Activated CD4-positive, CD25-positive, alpha-beta regulatory T cell (primary cell): ENCODE measurements around the gene RAB5IF.
"Not testable (repeated sequence)": the region's sequence is repeated elsewhere in the genome, so short reads cannot be mapped to it uniquely, and the experiment has no call there.

Source experiments
- DNase-seq, 4 experiments: peaks; one replicate each; lab custom pipeline; 2025; lab: John Stamatoyannopoulos, UW

RAB5IF gene

DNA sequence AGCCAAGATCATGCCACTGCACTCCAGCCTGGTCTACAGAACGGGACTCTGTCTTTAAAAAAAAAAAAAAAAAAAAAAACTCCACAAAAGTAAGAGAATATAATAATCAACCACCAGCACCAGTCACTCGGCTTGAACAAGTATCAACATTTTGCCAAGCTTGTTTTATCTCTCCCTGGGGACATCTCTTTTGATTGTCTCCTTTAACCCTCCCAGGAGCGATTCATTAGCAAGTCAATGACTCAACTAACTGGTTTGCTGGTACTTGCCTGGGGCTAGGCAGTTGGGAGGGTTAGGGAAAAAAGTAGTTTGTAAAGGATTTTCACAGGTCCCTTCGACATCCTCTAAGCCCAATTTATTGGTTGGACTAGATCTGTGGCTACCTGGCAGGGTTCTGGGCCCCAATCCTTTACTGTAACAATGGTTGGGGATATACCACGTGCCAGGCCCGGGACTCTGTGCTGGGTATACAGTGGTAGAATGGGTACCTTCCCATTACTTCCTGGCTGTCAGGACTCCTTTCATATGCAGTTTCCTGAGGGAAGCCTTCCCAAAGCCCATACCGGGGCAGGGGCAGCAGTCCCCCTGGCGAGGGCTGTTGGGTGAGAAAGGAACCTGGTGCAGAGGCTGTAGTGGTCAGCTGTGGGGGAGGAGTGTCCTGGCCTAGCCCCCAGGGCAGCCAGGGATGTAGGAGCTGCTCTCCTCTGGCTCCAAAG is 20.0 kb upstream of the RAB5IF start:
- no peak for DNase-seq

DNA sequence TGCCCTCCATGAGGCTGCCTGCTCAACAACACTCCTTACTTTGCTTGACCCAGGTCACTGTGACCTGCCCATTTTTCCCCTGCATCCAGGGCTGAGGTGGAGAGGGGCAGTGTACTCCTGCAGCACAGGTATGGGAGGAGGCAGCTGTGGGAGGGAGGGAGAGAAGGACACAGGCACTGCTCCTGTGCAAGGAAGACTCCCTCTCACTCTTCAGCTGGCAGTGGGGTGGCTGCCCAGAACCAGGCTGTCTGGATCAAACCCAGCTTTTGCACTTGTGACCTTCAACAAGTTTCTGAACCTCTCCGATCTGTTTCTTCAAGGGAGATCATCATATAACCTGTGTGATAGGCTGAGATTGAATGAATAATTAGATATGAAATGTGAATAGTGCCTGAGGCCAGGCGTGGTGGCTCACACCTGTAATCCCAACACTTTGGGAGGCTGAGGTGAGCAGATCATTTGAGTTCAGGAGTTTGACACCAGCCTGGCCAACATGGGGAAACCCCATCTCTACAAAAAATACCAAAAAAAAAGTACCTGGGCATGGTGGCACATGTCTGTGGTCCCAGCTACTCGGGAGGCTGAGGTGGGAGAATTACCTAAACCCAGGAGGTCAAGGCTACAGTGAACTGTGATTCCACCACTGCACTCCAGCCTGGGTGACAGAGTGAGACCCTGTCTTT is 18.1 kb upstream of the RAB5IF start:
- no peak for DNase-seq

DNA sequence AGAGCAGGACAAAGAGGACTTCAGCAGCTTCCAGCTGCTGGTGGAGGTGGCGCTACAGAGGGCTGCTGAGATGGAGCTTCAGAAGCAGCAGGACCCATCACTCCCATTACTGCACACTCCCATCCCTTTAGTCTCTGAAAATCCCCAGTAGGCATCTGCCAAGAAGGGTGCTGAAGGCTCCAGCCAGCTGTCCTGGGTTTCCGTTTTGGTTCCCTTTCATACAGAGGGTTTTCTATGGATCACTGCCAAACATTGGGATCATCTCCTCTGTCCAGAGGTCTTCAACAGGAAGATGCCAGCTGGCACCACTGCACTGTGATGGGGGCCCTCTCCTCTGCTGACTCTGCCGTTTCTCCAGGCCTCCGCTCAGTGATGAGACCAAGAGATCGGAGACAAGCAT is 14.3 kb upstream of the RAB5IF start:
- no peak for DNase-seq

GRCh38 chr20:36591854-36592641 is 13.5 kb upstream of the RAB5IF start:
- DNase-seq, result peak in 3 of 4 experiments; percentile 15 to 36 (median 30)

DNA sequence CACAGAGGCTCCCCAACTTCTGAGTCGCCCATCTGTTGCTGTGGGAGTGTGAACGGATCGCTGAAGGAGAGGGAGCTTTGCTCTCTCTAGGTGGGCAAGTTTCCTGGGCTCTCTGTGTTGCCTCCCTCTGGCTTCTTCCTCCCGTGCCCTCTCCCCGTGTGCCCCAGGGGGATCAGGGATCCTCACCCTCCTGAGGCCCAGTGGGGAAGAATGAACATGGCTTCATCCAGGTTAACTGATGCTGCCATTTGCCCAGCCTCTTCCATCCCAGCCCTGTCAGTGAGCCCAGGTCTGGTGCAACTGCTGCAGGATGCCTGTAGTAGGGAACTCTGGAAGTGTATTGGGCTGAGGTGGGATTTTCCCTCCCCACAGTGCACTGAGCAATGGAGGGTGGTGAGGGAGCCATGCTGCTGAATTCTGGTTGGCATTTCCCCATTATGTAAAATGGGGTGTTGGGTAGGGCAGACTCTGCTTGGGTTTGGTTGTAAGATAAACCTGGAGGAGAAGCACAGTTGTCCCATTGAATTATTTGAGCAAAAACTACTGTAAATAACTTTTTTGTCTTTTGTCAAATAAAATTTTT is 12.1 kb upstream of the RAB5IF start:
- no peak for DNase-seq

DNA sequence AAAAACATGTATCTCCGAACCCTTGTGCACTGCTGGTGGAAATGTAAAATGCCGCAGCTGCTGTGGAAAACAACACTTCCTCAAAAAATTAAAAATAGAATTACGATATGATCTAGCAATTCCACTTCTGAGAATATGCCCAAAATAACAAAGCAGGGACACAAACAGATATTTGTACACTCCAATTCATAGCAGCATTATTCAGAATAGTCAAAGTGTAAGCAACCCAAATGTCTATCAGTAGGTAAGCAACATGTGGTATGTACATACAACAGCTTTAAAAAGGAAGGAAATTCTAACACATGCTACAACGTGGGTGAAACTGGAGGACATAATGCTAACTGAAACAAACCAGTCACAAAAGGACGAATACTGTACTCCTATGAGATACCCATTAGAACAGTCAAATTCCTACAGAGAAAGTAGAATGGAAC is 5.7 kb upstream of the RAB5IF start:
- DNase-seq, result no peak

DNA sequence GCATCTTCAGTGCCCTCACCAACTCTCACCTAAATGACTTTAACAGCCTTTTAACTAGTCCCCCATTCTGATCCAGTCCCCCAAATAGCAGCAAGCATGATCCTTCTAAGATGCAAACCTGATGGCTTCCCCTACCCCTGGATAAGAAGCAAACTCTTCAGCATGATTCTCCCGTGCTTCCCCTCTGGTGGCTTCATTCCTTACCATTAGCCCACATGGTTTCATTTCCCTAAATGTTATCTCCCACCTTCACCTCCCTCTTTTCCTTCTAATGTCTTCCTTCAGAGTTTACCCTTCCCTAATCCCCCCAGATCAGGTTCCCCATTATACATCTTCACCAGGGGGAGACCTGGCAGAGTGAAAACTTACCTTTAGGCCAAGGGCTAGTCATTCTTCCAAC is 4.0 kb upstream of the RAB5IF start:
- DNase-seq, result no peak

DNA sequence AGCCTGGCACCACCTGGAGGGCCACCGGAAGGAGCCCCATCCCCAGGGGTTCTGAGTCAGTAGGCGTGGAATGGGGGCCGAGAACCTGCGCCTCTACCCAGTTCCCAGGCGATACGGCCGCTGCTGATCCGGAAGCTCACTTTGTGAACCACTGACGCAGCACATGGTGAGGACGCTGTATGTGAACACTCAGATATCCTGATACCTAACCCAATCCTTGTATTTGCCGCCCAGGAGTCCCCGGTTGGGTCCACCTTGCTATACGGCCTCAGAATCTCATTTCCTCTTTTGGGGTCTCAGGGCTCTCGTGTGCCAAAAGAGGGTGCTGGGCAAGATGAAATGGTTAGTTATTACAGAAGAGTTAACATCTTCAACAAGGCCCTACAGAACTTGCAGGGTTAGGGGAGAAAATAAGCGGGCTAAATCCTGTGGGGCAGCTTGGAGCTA is 604 bp upstream of the RAB5IF start:
- peak; percentile 9 to 25 (median 16) for DNase-seq

DNA sequence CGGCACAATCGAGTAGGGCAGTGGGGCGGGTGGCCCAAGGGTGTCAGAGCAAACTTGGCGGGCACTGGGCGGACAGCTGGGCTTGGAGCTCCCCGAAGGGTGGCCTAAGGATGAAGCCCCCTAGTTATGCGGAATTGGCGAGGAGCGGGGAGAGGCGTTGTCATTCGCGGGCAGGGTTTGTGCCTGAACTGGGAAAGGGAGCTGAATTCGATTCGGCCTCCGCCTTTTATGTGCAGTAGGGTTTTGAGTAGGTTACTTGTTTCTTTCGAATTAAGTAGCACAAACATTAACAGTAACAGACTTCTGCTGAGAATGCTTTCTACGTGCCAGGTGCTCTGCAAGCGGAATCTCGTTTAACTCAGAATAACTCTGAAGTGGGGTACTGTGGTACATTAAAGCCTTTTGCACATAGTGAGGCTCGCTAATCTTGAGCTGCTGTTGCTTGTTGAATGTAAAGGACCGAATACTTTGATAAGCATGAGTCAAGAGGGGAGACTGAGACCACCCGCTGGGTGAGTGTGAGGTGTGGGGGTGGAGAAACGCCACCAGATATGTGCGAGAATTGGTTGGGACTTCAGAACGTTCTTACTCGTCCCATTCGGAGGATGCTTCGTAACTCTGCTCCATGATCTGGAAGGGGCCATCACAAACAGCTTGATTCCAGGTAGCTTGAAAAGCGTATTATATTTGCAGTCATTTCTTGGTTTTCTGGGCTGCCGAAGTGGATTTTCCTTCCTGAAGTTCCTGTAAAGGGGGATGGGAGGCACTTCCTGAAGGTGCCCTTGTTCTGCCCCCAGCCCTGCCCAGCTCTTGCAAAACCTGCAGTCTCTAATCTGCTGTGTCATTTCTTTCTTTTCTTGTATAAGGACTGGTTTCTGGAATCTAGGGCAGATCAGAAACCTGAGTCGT is 833 bp downstream of the RAB5IF start:
- DNase-seq, result no peak

DNA sequence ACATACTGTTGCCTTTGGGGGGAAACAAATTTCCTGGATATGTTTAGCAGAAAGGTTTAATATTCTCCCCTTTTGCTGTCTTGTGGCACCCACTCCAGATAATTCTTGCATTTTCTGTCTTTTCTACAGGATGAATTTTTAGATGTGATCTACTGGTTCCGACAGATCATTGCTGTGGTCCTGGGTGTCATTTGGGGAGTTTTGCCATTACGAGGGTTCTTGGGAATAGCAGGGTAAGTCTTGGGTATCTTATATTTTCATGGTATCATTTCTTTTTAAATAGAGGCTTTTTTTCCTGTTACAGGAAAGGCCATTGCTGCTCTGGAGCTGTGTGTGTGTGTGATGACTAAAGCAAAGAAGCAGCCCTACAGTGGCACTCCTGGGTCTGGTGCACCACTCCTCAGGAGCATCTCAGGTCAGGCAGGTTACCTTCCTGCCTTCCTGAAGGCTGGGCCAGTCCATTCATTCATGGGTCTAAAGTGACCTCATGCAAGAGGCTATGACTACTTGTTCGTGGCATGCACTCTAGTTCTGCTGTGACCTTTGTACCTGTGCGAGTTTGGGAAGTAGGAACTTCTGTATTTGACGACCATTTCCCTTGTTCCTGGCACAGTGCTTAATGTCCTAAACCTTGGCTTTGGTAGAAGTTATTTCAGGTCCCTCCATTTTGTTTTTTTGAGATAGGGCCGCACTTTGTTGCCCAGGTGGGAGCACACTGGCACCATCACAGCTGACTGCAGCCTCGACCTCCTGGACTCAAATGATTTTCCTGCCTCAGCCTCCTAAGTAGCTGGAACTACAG is 2.2 kb downstream of the RAB5IF start:
- DNase-seq, result no peak

- DNase-seq, result not testable (repeated sequence)
Observed at GRCh38 chr20:36608388-36608728, 2.8 kb downstream of the RAB5IF start.

DNA sequence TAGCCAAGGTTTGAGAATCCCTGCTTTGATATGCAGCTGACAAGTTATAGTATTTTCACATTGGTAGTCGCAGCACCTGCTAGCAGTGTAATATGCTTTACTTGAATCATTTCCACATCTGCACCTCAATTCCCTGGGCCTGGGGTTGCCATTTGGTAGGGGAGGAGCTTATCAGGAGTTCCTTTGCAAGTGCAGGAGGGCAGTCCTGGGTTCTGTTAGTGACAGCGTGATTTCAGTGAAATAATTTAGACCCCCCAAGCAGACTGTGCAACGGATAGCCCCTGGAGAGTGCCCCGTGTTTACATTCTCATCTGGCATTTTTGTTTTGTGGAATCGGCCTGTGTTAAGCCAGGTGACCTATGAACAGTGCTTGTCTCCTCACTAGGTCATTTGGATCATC is 6.0 kb downstream of the RAB5IF start:
- no peak for DNase-seq

DNA sequence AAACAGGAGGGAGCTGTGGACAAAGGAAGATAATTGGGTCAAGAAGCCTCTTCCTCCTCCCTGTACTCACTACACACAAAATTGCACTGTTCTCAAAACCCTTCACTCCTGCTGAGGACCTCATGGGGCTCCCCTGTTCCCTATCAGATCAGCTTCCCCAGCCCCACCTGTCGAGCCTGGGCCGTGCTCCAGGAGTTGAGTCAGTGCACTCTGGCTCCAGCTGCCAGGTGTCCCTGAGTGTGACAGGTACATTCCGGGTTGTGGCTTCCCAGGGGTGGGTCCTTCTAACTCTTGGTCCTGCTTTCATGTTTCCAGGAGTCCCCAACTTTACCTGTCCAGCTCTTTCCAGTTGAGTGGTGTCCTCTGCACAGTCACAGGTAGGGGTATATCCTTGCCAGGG is 8.4 kb downstream of the RAB5IF start:
- DNase-seq, result no peak

DNA sequence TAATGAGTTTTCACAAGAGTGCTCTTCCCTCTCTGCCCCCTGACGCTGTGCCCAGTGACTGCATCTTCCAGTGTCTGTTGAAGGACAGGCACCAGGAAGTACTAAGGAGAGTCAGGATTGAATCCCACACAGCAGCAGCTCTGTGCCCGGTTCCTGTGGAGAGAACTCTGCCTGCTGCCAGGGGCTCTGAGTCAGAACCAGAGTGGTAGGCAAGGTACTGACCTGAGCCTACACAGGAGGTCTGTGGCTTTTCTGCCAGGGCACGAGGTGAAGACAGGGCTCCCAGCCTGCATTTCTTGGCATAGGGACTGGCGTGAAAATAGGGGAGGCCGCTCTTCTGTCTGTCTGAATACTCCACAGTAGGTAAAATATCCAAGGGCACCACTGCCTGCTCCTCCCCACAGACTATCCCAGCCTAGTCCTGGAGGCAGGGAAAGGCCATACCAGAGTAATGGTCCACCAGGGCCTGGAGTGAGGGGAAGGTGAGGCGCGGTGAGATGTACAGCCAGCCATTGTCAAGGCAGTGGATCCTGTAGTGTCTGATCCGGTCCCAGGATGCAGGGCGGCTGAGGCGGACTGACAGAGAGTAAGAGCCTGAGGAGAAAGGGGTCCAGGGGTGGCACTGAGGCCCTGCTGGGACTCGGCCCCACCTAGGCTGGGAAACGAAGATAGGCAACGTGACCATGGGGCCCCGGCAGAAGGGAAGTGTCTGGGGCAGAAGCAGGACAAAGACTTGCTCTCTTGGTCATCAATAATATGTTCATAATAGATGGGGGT is 9.4 kb downstream of the RAB5IF start:
- no peak for DNase-seq

- DNase-seq, result no peak
Observed at GRCh38 chr20:36620917-36621316, 15.3 kb downstream of the RAB5IF start.

DNA sequence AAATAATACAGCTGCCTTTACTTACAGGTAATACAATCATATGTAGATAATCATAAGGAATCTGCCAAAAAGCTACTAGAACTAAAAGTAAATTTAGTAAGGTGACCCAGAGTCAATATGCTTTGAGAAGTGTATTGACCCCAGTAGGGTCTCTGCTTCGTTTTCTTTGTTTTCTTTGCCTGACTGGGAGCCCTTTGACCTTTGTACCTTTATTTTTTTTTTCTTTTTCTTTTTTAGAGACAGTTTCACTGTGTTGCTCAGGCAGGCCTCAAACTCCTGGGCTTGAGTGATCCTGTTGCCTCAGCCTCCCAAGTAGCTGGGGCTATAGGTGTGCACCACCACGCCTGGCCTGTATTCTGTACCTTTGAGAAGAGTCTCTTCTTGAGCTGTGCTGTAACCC is 17.9 kb downstream of the RAB5IF start:
- no peak for DNase-seq

- DNase-seq, result no peak
Observed at GRCh38 chr20:36624068-36624943, 18.7 kb downstream of the RAB5IF start.

DNA sequence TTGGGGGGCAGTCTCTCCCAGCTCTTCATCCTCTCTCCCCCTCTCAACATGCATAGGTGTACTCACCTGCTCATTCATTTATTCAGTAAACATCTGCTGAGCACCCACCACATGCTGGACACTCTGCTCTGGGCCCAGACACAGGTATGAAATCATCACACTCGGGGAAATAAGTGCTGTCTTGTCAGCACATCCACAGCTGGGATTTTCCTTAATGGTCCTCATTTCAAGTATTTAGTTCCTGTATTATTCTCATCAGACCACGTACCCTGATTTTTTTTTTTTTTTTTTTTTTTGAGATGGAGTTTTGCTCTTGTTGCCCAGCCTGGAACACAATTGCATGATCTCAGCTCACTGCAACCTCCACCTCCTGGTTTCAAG is 19.4 kb downstream of the RAB5IF start:
- no peak for DNase-seq

GRCh38 chr20:36628076-36628475 is 22.5 kb downstream of the RAB5IF start:
- no peak for DNase-seq
